ENCODE results near the gene TMEM213.

- TF ChIP-seq POLR2AphosphoS5 (IDR thresholded peaks at IDR 0.05; ENCODE audit: low read depth, low read length) (no peak), POLR2A (IDR thresholded peaks at IDR 0.05; ENCODE audit: low read depth, low read length) (no peak), TAF1 (IDR thresholded peaks at IDR 0.05; ENCODE audit: low read depth, low read length) (no peak), PAX5 (IDR thresholded peaks at IDR 0.05; ENCODE audit: insufficient read depth, low read length, severe bottlenecking) (no peak)
These were observed 35.2 kb downstream of the TMEM213 start for GRCh38 chr7:138832966-138833365.

Measured in GM12891 (cell line).